HEK293 (cell line): ENCODE data around the gene POTEI.
"Not testable (repeated sequence)": the region's sequence is repeated elsewhere in the genome, so short reads cannot be mapped to it uniquely, and the experiment has no call there.

Experiments
- CTCF ChIP-seq: fragments of 450-650 bp; formaldehyde crosslinking; IDR thresholded peaks from 2 replicates; pipeline ENCODE4 v1.5.1; 2016; ENCODE audit warnings: missing biosample characterization, missing genetic modification characterization
- ELK4 ChIP-seq: IDR thresholded peaks from 2 replicates; pipeline ENCODE4 v1.6.1; 2011; ENCODE audit warnings: mild to moderate bottlenecking, low read depth, low read length, borderline replicate concordance
- HIC1 ChIP-seq: fragments of 450-650 bp; formaldehyde crosslinking; IDR thresholded peaks from 2 replicates; pipeline ENCODE4 v1.5.1; 2016; ENCODE audit warnings: missing biosample characterization, missing genetic modification characterization
- PBX3 ChIP-seq: sonication (generic); formaldehyde crosslinking; IDR thresholded peaks from 2 replicates; pipeline ENCODE4 v1.8.1; 2022; ENCODE audit warnings: mild to moderate bottlenecking, moderate library complexity, missing genetic modification reagents
- TCF7L2 ChIP-seq: IDR thresholded peaks from 2 replicates; pipeline ENCODE4 v1.6.1; 2011; ENCODE audit warnings: low read depth, mild to moderate bottlenecking, inconsistent platforms, low read length, moderate library complexity, borderline replicate concordance
- ZBTB11 ChIP-seq: fragments of 450-650 bp; formaldehyde crosslinking; conservative IDR thresholded peaks from 2 replicates; pipeline ENCODE4 v1.5.1; 2016; ENCODE audit warnings: low read depth, missing biosample characterization, missing genetic modification characterization
- ZFP3 ChIP-seq: fragments of 450-650 bp; formaldehyde crosslinking; IDR thresholded peaks from 2 replicates; pipeline ENCODE4 v1.5.1; 2016; ENCODE audit warnings: low read depth, missing biosample characterization, missing genetic modification characterization
- ZFP37 ChIP-seq: fragments of 450-650 bp; formaldehyde crosslinking; IDR thresholded peaks from 2 replicates; pipeline ENCODE4 v1.5.1; 2016; ENCODE audit warnings: missing biosample characterization, missing genetic modification characterization
- ZNF174 ChIP-seq: fragments of 450-650 bp; formaldehyde crosslinking; IDR thresholded peaks from 2 replicates; pipeline ENCODE4 v1.5.0; 2017; ENCODE audit warnings: missing biosample characterization, mild to moderate bottlenecking, missing genetic modification characterization
- ZNF280D ChIP-seq: fragments of 450-650 bp; formaldehyde crosslinking; IDR thresholded peaks from 2 replicates; pipeline ENCODE4 v1.5.1; 2016; ENCODE audit warnings: missing biosample characterization, missing genetic modification characterization
- ZNF398 ChIP-seq: fragments of 450-650 bp; formaldehyde crosslinking; IDR thresholded peaks from 2 replicates; pipeline ENCODE4 v1.5.1; 2017; ENCODE audit warnings: missing biosample characterization, missing genetic modification characterization
- ZNF518A ChIP-seq: fragments of 450-650 bp; formaldehyde crosslinking; conservative IDR thresholded peaks from 2 replicates; pipeline ENCODE4 v1.5.1; 2016; ENCODE audit warnings: low read depth, missing biosample characterization, missing genetic modification characterization
- ZNF560 ChIP-seq: fragments of 450-650 bp; formaldehyde crosslinking; IDR thresholded peaks from 2 replicates; pipeline ENCODE4 v1.5.1; 2017; ENCODE audit warnings: missing biosample characterization, missing genetic modification characterization, borderline replicate concordance
- ZNF707 ChIP-seq: fragments of 450-650 bp; formaldehyde crosslinking; IDR thresholded peaks from 2 replicates; pipeline ENCODE4 v1.5.1; 2016; ENCODE audit warnings: missing biosample characterization, missing genetic modification characterization

GRCh38 chr2:130527365-130527967 lies 18.3 kb upstream of the POTEI start:
- TF ChIP-seq ZNF518A; HIC1 (tag by site-specific recombination); CTCF (tag by site-specific recombination); ZFP3 (tag by site-specific recombination); ELK4; ZBTB11 (tag by site-specific recombination); ZFP37 (tag by site-specific recombination); ZNF280D; PBX3 (CRISPR knock-in tag); ZNF398 (tag by site-specific recombination); ZNF707; TCF7L2; ZNF174 (tag by site-specific recombination); ZNF560 (tag by site-specific recombination): not testable (repeated sequence)
